Activated T-cell treated with anti-CD3 and anti-CD28 coated beads, Interleukin-2, amount 50 U/mL, for 1 hour (primary cell): ENCODE results near the gene SLC22A4.

Source experiments
- DNase-seq: peaks from one replicate; pipeline ENCODE4 v3.0.0-alpha.2; 2020

The SLC22A4 gene

GRCh38 chr5:132353486-132353995 lies 59.3 kb downstream of the SLC22A4 start:
- no peak for DNase-seq

GRCh38 chr5:132354381-132355139 lies 60.4 kb downstream of the SLC22A4 start:
- DNase-seq: no peak

- no peak for DNase-seq
Observed at GRCh38 chr5:132355140-132355765, 61.1 kb downstream of the SLC22A4 start.

- no peak for DNase-seq
Observed at GRCh38 chr5:132358775-132359174, 64.6 kb downstream of the SLC22A4 start.

GRCh38 chr5:132362086-132362485 lies 67.9 kb downstream of the SLC22A4 start:
- no peak for DNase-seq

GRCh38 chr5:132363431-132364112 lies 69.4 kb downstream of the SLC22A4 start:
- no peak for DNase-seq

- no peak for DNase-seq
Observed at GRCh38 chr5:132364319-132364718, 70.1 kb downstream of the SLC22A4 start.

GRCh38 chr5:132365213-132365612 lies 71.0 kb downstream of the SLC22A4 start:
- no peak for DNase-seq

- no peak for DNase-seq
Observed at GRCh38 chr5:132368186-132368585, 74.0 kb downstream of the SLC22A4 start.

GRCh38 chr5:132369007-132369473 lies 74.8 kb downstream of the SLC22A4 start:
- DNase-seq: no peak

- DNase-seq: peak; percentile 82
Observed at GRCh38 chr5:132369474-132370180, 75.4 kb downstream of the SLC22A4 start, which contains the start of gene SLC22A5. SLC22A5 (plus strand) TSS chr5:132369710; CDS start chr5:132369973, 263 bp downstream.

- DNase-seq: no peak
Observed at GRCh38 chr5:132370181-132370970, 76.2 kb downstream of the SLC22A4 start.

GRCh38 chr5:132370971-132371602 lies 76.9 kb downstream of the SLC22A4 start:
- no peak for DNase-seq

GRCh38 chr5:132371603-132371994 lies 77.4 kb downstream of the SLC22A4 start:
- no peak for DNase-seq

GRCh38 chr5:132372127-132372526 lies 77.9 kb downstream of the SLC22A4 start:
- no peak for DNase-seq

GRCh38 chr5:132372542-132372941 lies 78.3 kb downstream of the SLC22A4 start:
- no peak for DNase-seq

- no peak for DNase-seq
Observed at GRCh38 chr5:132375957-132376356, 81.8 kb downstream of the SLC22A4 start.

GRCh38 chr5:132376694-132377641 lies 82.8 kb downstream of the SLC22A4 start:
- no peak for DNase-seq

- DNase-seq: no peak
Observed at GRCh38 chr5:132377738-132378137, 83.5 kb downstream of the SLC22A4 start.

- no peak for DNase-seq
Observed at GRCh38 chr5:132378580-132378979, 84.4 kb downstream of the SLC22A4 start.
